ENCODE measurements around the gene RERGL.
"Not testable (repeated sequence)": the region's sequence is repeated elsewhere in the genome, so short reads cannot be mapped to it uniquely, and the experiment has no call there.

RERGL gene

GRCh38 chr12:18045446-18045992 lies 44.5 kb downstream of the RERGL start:
- H2AFZ ChIP-seq = no peak overlapping the region
- H3K4me1 ChIP-seq = no peaks in the 10 kb centered on the region
- H3K27me3 ChIP-seq (ENCODE audit: control insufficient read depth, insufficient read depth, low read length) = no peaks in the 10 kb centered on the region
- H3K4me2 ChIP-seq (ENCODE audit: low read length) = no peak overlapping the region
- no peaks in the 10 kb centered on the region for H3K79me2 ChIP-seq
- no peak for TF ChIP-seq CTCF (IDR thresholded peaks at IDR 0.05)
- H3K4me3 ChIP-seq (ENCODE audit: low read depth, low read length) = no peak overlapping the region
- no peak overlapping the region for H3K27ac ChIP-seq
- no peaks in the 10 kb centered on the region for H3K9me3 ChIP-seq (ENCODE audit: control insufficient read depth, low read length)
- no peak overlapping the region for H3K9ac ChIP-seq
- H3K36me3 ChIP-seq (ENCODE audit: control insufficient read depth, insufficient read depth, low read length) = no peaks in the 10 kb centered on the region

- H3K27me3 ChIP-seq (ENCODE audit: control insufficient read depth, insufficient read depth, low read length); H3K27ac ChIP-seq; H3K9me3 ChIP-seq (ENCODE audit: control insufficient read depth, low read length); H3K4me1 ChIP-seq; H3K36me3 ChIP-seq (ENCODE audit: control insufficient read depth, insufficient read depth, low read length); H3K4me3 ChIP-seq (ENCODE audit: low read depth, low read length); H3K79me2 ChIP-seq; H2AFZ ChIP-seq; H3K9ac ChIP-seq; H3K4me2 ChIP-seq (ENCODE audit: low read length): not testable (repeated sequence)
Observed at GRCh38 chr12:18040060-18040742, 49.8 kb downstream of the RERGL start.
